ENCODE measurements around the gene GPSM1.

The GPSM1 gene

DNA sequence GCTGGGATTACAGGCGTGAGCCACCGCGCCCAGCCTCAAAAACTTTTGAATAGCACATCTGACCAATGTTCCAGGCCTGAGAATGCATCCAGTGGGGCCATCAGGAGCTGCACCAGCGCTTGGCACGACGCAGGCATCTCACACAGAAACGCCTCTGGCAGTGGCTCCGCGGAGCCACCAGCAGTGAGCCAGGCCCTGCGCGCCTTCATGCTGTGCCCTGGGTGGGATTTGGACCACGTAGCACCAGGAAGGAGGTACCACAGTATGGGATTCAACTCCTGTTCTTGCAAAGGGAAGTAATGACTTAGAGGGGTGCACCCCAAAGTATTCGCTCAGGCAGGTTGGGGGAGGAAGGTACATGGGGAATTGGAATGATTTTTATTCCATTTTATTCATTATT, 26.5 kb upstream of the GPSM1 start:
- TF ChIP-seq, protein P1, sequence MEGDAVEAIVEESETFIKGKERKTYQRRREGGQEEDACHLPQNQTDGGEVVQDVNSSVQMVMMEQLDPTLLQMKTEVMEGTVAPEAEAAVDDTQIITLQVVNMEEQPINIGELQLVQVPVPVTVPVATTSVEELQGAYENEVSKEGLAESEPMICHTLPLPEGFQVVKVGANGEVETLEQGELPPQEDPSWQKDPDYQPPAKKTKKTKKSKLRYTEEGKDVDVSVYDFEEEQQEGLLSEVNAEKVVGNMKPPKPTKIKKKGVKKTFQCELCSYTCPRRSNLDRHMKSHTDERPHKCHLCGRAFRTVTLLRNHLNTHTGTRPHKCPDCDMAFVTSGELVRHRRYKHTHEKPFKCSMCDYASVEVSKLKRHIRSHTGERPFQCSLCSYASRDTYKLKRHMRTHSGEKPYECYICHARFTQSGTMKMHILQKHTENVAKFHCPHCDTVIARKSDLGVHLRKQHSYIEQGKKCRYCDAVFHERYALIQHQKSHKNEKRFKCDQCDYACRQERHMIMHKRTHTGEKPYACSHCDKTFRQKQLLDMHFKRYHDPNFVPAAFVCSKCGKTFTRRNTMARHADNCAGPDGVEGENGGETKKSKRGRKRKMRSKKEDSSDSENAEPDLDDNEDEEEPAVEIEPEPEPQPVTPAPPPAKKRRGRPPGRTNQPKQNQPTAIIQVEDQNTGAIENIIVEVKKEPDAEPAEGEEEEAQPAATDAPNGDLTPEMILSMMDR (IDR thresholded peaks at IDR 0.05; ENCODE audit: low read depth, low read length) = no peak
- no peak for DNase-seq (ENCODE audit: extremely low read depth, low read depth)

- no peak for DNase-seq (ENCODE audit: extremely low read depth, low read depth)
- TF ChIP-seq, protein P1 (IDR thresholded peaks at IDR 0.05; ENCODE audit: low read depth, low read length) = no peak
Observed at GRCh38 chr9:136302527-136302926, 24.8 kb upstream of the GPSM1 start.

- TF ChIP-seq, protein P1 (IDR thresholded peaks at IDR 0.05; ENCODE audit: low read depth, low read length) = no peak
- DNase-seq (ENCODE audit: extremely low read depth, low read depth) = no peak
Observed at GRCh38 chr9:136303066-136303824, 24.1 kb upstream of the GPSM1 start.

DNA sequence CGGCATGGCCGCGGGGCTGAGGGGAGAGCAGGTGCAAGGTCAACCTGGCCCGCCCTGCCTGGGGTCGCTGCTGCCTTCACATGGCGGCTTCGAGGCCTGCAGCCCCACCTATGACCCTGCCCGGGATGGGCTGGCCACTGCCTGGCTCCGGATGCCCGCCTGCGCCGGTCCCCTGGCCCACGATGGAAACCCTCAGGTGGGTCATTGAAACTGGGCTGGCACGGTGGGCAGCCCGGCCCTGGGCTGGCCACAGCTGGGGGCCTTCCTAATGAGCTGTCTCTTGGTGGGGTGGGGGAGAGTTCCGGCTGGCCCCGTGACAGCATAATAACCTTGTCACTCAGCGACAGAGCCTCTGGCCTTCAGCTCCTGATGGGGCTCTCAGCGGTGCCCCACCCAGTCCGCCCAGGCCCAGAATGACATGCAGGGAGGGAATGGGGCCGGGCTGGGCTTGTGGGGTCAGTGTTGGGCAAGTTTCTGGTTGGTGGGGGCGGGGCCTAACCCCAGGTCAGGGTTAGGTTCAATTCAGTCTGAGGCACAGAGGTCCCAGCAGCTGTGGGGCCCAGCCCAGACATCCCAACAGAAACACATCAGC, 23.4 kb upstream of the GPSM1 start, which contains the start of gene CCDC187:
Gene CCDC187, minus strand, starts transcription at position 270 of the 592 bp plus-strand sequence. Its CDS starts 264 bp downstream, at position 6.
- no peak for DNase-seq (ENCODE audit: extremely low read depth, low read depth)
- TF ChIP-seq, protein P1 (IDR thresholded peaks at IDR 0.05; ENCODE audit: low read depth, low read length) = no peak

GRCh38 chr9:136304456-136304855, 22.9 kb upstream of the GPSM1 start:
- DNase-seq (ENCODE audit: extremely low read depth, low read depth) = no peak
- TF ChIP-seq, protein P1 (IDR thresholded peaks at IDR 0.05; ENCODE audit: low read depth, low read length) = no peak

DNA sequence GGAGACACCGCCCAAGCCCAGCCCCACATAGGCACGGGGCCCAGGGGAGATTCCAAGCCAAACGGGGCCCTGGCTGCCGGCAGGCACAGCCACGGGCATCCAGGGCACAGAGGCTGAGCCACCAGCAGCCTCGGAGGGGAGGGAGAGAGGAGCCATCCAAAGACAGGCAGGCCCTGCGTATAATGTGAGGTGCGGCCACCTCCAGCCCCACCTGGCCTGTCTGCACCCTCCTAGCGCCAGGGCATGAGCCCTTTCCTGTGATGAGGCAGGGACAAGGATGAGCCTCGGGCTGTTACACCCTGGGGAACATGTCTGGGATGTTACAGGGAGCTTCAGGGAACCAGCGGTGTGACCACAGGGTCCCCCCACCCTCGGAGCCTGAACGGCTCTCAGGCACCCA, 22.4 kb upstream of the GPSM1 start:
- DNase-seq (ENCODE audit: extremely low read depth, low read depth) = no peak
- TF ChIP-seq, protein P1 (IDR thresholded peaks at IDR 0.05; ENCODE audit: low read depth, low read length) = no peak

DNA sequence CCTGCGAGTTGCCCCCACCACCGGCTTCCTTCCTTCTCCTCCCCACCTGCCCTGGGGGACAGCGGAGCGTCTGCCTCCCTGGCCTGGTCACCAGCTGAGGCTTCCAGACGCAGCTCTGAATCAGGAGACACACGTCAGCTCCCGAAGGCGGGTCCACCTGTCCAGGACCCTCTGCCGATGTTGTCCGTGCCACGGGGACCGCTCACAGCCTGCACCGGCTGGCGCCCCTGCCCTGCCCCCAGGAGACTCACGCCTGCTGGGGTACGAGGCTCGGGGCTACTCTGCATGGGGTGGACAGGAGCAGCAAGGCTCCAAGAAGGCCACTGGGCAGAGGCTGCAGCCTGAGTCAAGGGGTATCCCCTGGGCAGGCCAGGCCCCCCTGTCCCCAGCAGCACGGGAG, 21.5 kb upstream of the GPSM1 start:
- DNase-seq (ENCODE audit: extremely low read depth, low read depth) = no peak
- TF ChIP-seq, protein P1 (IDR thresholded peaks at IDR 0.05; ENCODE audit: low read depth, low read length) = no peak
